GM19395 (cell line): ENCODE measurements around the gene SEZ6L2.
A peak's percentile ranks its signal among the peaks of the same experiment; 100 is the strongest.
"Not testable (repeated sequence)": the region's sequence is repeated elsewhere in the genome, so short reads cannot be mapped to it uniquely, and the experiment has no call there.

Experiments
- ATAC-seq: cut with Tn5 transposase; IDR thresholded peaks from one replicate; pipeline ENCODE4 v1.9.1; 2021; ENCODE audit warnings: mild to moderate bottlenecking, moderate library complexity; ENCODE audit not compliant: unreplicated experiment

SEZ6L2 gene

DNA sequence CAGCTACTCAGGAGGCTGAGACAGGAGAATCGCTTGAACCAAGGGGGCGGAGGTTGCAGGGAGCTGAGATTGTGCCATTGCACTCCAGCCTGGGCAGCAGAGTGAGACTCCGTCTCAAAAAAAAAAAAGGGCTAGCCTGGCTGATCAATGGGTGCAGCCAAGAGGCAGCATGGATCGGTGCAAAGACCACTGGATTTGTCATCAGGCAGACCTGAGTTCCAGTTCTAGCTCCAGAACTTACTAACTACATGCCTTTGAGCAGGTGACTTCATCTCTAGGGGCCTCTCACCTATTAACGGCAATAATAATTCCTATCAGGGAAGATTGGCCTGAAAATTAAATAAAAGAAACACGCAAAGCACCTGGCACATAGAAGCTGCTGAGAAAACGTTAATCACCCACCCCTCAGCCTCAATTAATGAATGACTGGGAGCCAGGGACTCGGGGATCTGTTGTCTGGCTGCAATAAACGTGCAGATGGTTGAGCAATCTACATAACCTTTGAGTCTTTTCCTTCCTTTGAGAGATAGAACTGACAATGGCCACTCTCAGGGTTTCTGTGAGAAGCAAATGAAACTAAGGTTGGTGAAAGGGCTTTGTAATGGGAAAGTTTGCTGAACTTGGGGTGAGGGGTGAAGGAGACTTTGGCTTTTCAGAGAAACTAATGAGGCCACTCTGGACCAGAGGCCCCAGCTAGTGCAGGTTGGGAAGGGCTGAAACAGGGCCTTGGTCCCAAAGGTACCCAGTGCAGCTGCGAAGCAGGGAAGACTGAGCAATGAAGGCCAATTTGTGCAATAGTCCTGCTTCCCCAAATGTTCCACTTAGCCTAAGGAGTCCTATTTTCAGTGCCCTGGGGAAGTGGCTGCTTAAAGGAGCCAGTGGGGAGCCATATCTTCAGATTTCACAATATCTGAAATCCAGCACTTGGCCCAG lies 7.6 kb downstream of the SEZ6L2 start:
- no peak for ATAC-seq

GRCh38 chr16:29889372-29889771 lies 10.0 kb downstream of the SEZ6L2 start:
- not testable (repeated sequence) for ATAC-seq

GRCh38 chr16:29883987-29884386 lies 15.4 kb downstream of the SEZ6L2 start:
- no peak for ATAC-seq

- no peak for ATAC-seq
Measured at GRCh38 chr16:29881050-29881449, 18.3 kb downstream of the SEZ6L2 start.

- no peak for ATAC-seq
Measured at GRCh38 chr16:29878172-29878571, 21.2 kb downstream of the SEZ6L2 start.

DNA sequence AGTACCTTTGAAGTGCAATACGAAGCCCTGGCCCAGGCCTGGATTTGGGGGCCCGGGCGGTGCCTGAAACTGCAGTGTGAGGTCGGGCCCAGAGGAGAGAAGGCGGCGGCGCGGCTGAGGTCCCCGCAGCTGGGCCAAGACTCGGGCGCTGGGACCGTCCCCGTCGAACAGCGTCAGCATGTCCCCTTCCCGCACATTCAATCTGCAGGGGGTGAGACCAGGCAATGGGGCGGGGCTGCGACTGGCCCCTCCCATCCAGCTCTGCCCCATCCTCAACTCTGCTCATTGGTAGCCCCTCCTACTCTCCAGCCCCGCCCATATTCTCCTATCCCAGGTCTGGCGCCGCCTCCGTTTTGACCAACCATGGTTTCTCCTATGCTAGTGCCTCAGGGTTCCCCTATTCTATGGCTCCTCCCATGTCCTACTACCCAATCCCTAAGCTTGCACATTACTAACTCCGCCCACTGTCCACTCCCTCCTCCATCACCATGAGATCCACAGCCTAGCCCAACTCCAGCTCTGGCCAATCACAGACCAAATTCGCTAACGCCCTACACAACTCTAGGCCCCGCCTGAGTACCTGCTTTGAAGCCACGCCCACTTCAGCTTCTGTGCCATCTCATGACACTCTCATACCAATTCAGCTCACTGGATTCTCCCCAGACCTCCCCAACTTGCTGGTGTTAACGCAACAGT lies 21.9 kb downstream of the SEZ6L2 start:
- no peak for ATAC-seq

DNA sequence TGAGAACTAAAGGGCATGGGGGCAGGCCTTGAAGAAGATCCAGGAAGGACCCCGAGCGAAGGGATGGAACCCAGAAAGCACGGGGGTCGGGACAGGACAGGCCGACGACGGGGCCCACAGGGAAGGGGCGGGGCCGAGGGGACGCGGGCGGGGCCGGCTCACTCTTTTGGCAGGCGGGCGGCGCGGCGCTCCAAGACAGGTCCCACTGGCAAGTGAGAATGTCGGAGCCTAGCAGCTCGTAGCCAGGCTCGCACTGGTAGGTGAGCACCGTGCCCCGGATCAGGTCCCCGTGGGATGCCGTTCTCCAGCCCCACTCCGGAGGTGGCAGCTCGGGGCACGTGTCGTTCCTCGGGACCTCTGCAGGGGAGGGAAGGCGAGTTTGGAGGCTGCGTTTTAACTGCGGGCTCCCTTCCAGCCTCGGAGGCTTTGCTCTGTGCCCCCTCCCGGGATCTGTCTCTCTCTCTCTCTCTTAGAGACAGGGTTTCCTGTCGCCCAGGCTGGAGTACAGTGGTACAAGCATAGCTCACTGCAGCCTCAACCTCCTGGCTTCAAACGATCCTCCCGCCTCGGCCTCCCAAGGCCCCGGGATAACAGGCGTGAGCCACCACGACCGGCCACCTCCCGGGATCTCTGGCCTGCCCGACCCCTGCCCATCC lies 22.6 kb downstream of the SEZ6L2 start:
- no peak for ATAC-seq

GRCh38 chr16:29876217-29876593 lies 23.1 kb downstream of the SEZ6L2 start:
- ATAC-seq: no peak

DNA sequence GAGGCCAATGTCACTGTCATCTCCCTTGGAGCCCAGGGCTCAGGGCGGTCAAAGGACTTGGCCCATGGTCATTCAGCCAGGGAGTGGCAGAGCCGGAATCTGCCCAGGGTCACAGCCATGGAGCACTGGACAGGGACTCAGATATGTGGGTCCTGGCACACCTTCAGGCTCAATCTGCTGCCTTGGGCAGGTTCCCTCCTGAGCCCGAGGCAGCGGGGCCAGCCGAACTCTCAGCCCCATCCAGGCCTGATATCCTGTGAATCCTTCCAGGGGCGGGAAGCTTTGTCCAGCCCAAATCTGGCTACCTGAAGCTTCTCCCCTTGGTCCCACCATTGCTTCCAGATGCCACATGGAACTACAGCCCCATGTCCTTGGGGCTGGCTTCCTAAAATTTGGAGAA lies 24.1 kb downstream of the SEZ6L2 start:
- ATAC-seq: no peak

GRCh38 chr16:29873319-29873718 lies 26.0 kb downstream of the SEZ6L2 start:
- no peak for ATAC-seq

DNA sequence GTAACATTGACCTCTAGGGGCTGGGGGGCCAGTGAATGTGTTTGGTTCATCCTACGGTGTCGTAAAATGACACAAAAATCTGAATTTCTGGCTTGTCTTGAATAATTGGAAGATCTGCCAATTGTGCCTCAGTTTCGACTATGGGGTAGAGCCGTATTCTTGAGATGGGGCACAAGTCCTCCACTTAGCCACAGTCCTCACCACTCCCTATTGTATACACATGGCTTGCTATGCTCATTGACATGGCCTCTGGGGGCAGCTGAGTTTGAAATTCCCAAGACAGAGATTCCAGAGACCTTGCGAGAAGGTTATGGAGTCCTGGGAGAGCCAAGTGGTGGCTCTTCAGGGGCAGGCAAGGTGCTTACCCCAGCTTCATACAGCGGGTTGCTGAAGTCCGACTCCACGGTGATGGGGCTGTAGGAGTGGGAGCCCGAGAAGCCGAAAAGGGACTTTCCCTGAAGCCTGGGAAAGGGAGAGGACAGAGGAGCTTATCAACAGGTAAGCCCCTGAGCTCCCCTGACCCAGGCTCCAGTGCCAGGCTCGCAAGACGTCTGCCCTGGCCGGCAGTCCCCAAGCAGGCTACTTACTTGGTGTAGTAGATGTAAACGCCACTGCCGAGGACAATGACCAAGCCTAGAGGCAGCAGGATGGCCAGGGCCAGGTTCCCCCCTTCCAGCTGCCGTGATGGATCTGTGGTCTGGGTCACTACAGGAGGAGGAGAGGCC lies 27.4 kb downstream of the SEZ6L2 start:
- ATAC-seq: no peak

- not testable (repeated sequence) for ATAC-seq
Measured at GRCh38 chr16:29869067-29869466, 30.3 kb downstream of the SEZ6L2 start.

DNA sequence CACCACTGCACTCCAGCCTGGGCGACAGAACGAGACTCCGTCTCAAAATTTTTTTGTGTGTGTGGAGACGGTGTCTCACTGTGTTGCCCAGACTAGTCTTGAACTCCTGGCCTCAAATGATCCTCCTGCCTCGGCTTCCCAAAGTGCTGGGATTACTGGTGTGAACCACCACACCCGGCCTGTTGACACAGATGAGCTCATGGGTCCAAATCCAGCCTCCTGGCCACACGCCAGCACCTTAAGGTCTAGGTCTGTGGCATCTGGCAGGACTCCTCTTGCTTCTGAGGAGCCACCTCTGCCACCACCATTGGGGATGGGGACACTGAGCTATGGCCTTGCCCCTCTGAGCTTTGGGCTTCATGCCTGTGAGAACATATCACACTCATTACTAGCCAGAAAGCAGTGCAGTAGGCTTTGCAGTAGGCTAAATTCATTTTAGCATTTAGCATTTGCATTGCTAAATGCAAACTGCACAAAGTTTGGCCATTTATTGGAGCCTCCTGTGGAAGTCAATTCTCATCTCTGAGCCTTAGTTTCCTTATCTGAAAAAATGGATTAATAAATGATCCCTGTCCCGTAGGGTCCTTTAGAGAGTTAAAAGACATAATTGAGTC lies 30.8 kb downstream of the SEZ6L2 start:
- no peak for ATAC-seq

DNA sequence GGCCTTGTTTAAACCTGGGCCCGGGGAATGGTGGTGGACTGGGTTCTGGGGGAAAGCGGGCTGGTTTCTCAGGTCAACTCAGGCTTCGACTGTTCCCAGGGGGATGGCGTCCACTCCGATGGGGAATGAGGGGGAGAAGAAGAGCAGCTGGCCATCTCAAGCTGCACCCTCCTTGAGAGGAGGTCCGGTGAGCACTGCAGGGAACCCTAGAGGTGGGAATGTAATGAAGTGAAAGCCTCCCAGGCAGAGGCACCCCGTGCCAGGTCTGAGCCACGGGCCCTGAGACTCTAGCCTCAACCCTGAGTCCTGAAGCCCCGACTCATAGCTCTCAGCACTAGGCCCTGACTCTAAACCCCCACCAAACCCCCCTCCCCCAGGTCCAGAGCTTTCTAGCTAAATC lies 35.1 kb downstream of the SEZ6L2 start:
- no peak for ATAC-seq

DNA sequence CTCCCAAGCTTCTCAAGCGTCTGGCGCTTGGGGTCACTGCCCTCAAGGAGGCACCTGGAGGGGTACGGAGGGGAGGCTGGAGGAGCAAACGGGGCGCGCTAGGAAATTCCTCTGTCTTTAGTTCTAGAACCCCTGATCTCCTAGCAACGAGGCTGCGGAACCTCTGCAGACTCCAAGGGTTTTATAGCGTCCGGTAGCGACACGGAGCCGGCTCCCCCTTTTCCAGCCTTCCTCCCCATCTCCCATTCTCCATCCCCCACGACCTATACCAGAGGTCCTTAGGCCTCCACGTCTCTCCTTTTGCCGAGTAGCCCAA lies 35.7 kb downstream of the SEZ6L2 start:
- no peak for ATAC-seq

DNA sequence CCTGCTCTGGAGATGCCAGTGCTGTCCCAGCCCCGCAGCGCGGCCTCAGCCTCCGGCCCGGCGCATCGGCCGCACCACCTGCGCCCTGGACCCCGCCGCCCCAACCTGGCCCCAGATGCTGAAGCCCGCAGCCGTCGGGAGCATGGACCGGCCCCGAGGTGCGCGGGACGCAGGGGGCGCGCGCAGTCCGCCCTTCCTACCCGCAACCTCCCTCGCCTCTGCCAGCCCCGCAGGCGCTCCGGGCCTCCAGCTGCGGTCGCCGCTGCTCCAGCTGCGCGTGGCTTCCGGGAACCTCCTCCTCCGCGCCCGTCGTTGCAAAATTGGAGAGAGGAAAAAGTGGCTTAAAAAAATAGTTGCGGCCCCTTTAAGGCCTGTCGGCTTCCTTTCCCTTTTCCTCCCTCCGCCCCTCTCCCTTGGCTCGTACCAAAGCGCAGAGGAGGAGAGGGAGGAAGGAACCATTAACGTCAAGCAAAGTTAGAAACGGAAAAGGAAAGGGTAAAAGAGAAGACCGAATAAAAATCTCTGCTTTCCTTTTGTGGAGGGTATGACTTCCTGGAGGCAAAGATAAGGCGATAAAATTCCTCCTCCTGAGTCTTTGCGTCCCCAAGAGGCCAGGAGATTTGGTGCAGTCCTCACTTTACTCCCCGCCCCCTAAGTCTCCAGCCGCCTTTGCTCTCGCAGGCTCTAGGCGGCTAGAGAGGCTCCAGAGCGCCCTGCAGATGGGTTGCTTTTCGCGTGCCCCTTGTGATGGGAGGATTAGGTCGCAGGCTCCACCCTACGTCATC lies 36.3 kb downstream of the SEZ6L2 start, which contains the start of gene CDIPT:
CDIPT (minus strand) TSS at position 343 of the 785 bp plus-strand sequence. CDS start 369 bp downstream, outside the sequence.
- peak; percentile 95 for ATAC-seq

DNA sequence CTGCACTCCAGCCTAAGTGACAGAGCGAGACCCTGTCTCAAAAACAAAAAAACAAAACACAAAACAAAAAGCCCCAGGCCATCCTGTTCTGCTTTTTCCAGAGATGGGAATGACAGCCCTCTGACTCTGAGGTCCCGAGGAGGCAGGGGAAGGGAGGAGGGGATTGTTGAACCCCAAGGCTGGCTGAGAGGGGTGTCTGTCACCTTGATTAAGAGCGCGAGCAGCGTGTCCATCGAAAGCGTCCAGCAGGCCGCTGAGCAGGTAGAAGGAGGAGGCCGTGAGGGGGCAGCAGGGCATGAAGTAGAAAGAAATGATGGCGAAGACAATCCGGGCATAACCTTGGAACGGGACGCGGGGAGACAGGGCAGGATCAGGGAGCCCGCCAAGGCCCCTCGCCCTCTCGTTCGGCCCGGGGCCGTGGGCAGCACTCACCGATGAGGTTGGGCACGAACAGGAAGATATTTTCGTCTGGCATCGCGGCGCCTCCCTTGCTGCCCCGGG lies 36.9 kb downstream of the SEZ6L2 start:
- peak; percentile 6 for ATAC-seq

GRCh38 chr16:29860218-29860617 lies 39.1 kb downstream of the SEZ6L2 start:
- ATAC-seq: no peak

GRCh38 chr16:29858974-29859373 lies 40.4 kb downstream of the SEZ6L2 start:
- ATAC-seq: no peak
